ENCODE measurements around the gene NOL9. TPM values are rescaled to one million over a fixed set of nuclear protein-coding genes. Genes with fewer than 3 reads are reported as not detected.

NOL9 gene
- total and polyA plus RNA-seq, 10 of the 15 experiments (the other 5 are each of a cell fraction or from before 2014, with no cell fraction given) = 3.9 to 35.9 (median 23.0) TPM

DNA sequence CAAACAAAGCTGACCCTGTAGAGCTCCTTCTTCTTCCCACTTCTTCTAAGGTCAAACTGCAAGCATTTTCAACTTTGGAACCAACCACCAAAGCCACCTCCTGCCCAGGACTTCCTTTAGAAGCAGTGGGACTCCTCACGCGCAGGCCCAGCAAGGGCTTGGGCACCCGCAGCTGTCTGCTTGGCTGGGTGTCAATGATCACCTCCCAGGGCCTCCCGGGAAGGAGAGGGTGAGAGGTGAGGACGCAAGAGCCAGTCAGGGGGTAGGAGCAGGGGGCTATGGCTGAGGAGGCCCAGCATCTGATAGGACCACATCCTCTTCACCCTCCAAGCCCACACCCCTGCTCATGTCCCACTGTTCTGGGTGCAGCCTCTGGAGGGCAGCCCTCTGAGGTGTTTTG, 38.1 kb upstream of the NOL9 start:
- ChIA-PET CTCF (no interaction called here), SMC1A (ENCODE audit: uncharacterized antibody, unreplicated experiment) (no interaction called here), POLR2A (no interaction called here), RAD21 (ENCODE audit: unreplicated experiment) (no interaction called here)
- Histone ChIP-seq H3K27me3 (replicated peaks in 1 of 2; ENCODE audit: control insufficient read depth in 2 of 2, insufficient read depth in 2 of 2, low read length in 1 of 2) (no peaks in the 10 kb centered on the region), H2AFZ (ENCODE audit: control insufficient read depth, low read depth, low read length) (no peak overlapping the region), H3K4me1 (ENCODE audit: control insufficient read depth, insufficient read depth, low read length) (no peaks in the 10 kb centered on the region), H3K4me2 (ENCODE audit: control insufficient read depth, insufficient read depth) (no peak overlapping the region), H3K36me3 (ENCODE audit: control insufficient read depth in 2 of 2, insufficient read depth in 2 of 2, low read length in 1 of 2) (peaks cover 15 to 28% of the 10 kb centered on the region in 2 experiments), H3K9ac (ENCODE audit: control insufficient read depth, insufficient read depth, low read length) (no peak overlapping the region), H3K9me3 (replicated peaks; ENCODE audit: control insufficient read depth, insufficient read depth, low read length) (no peaks in the 10 kb centered on the region), H3K27ac (ENCODE audit: control insufficient read depth, insufficient read depth) (no peak overlapping the region), H3K4me3 (no peak overlapping the region), H3K79me2 (ENCODE audit: control insufficient read depth, insufficient read depth, low read length) (no peaks in the 10 kb centered on the region), H4K20me1 (ENCODE audit: control insufficient read depth, insufficient read depth) (no peaks in the 10 kb centered on the region)
- in situ Hi-C loops (cut with MboI) = no loop called here
- DNase-seq (ENCODE audit: low read depth, low spot score) (no peak), FAIRE-seq (no peak), ATAC-seq (no peak)
- 72% methylated on average over 4 of the region's 5 CpGs for WGBS (ENCODE audit: insufficient coverage, insufficient replicate concordance, low lambda C conversion rate, missing lambda C conversion rate)
- intact Hi-C loops (cut with micrococcal nuclease; ENCODE audit: unreplicated experiment) = no loop called here
- no peak for TF ChIP-seq RFX5 (IDR thresholded peaks at IDR 0.05; ENCODE audit: low read depth, low read length)
- no peak for TF ChIP-seq CREM (IDR thresholded peaks at IDR 0.05; ENCODE audit: low read depth)
- TF ChIP-seq MYB (IDR thresholded peaks at IDR 0.05; ENCODE audit: borderline replicate concordance, low read depth, low read length) = no peak
- no peak for TF ChIP-seq NFYA (IDR thresholded peaks at IDR 0.05; ENCODE audit: borderline replicate concordance, low read depth, low read length)
- no peak for TF ChIP-seq NFYB (IDR thresholded peaks at IDR 0.05; ENCODE audit: insufficient read depth, low read depth, low read length)
- no peak for TF ChIP-seq ZSCAN29 (IDR thresholded peaks at IDR 0.05)
- no peak for TF ChIP-seq TCF12 (IDR thresholded peaks at IDR 0.05; ENCODE audit: low read depth, low read length)
- no peak for TF ChIP-seq RCOR1 (conservative IDR thresholded peaks at IDR 0.05; ENCODE audit: low read depth, low read length)
- TF ChIP-seq RELA (IDR thresholded peaks at IDR 0.05; ENCODE audit: borderline replicate concordance, partially characterized antibody) = no peak
- TF ChIP-seq KDM1A (IDR thresholded peaks at IDR 0.05; ENCODE audit: borderline replicate concordance) = no peak
- TF ChIP-seq SREBF2 (IDR thresholded peaks at IDR 0.05; ENCODE audit: low read length) = no peak
- TF ChIP-seq, protein P1, sequence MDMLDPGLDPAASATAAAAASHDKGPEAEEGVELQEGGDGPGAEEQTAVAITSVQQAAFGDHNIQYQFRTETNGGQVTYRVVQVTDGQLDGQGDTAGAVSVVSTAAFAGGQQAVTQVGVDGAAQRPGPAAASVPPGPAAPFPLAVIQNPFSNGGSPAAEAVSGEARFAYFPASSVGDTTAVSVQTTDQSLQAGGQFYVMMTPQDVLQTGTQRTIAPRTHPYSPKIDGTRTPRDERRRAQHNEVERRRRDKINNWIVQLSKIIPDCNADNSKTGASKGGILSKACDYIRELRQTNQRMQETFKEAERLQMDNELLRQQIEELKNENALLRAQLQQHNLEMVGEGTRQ (IDR thresholded peaks at IDR 0.05; ENCODE audit: borderline replicate concordance, low read depth, low read length) = no peak
- no peak for TF ChIP-seq BACH1 (IDR thresholded peaks at IDR 0.05; ENCODE audit: borderline replicate concordance)
- BruUV-seq (replicated peaks) = no TSS peak
